ENCODE results near the gene NFIC. TPM values are rescaled to one million over a fixed set of nuclear protein-coding genes. Genes with fewer than 3 reads are reported as not detected.
"Not testable (repeated sequence)": the region's sequence is repeated elsewhere in the genome, so short reads cannot be mapped to it uniquely, and the experiment has no call there.

The NFIC gene
- total RNA-seq, 4 donors from 2014 or later = 55.7 to 84.5 (median 65.5) TPM

DNA sequence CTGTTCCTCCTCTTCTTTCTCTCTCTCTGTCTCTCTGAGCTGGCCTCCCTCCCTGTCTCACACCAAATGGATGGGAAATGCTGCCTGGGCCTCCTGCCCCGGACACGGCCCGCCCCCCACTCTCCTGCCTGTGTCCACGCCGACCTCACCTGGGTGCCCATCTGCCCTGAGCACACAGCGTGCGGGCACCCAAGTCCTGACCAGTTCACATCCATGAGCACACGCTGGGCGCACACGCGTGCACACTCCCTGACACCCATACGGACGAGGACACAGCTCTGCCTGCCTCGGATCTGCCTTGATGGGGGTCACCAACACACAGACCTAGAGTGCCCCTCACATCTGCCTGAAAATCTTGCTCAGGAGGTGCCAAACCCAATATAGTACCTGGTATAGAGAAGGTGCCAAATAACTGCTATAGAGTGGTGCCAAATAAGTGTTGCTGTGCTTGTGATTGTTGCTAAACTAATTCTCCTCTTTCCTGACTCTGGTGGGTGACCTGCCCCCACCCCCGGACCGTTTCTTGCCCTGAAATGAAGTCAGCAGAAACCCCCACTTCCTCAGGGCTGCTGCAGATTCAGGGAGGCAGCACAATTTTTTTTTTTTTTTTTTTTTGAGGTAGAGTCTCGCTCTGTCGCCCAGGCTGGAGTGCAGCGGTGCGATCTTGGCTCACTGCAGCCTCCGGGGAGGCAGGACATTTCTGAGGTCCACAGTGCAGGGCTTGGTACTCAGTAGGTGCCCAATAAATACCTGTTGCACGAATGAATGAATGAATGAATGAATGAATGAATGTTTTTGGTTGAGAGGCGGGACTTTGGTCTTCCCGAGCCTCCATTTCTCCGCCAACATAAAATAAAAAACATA, 4.6 kb downstream of the NFIC start:
- TF ChIP-seq, protein P1, sequence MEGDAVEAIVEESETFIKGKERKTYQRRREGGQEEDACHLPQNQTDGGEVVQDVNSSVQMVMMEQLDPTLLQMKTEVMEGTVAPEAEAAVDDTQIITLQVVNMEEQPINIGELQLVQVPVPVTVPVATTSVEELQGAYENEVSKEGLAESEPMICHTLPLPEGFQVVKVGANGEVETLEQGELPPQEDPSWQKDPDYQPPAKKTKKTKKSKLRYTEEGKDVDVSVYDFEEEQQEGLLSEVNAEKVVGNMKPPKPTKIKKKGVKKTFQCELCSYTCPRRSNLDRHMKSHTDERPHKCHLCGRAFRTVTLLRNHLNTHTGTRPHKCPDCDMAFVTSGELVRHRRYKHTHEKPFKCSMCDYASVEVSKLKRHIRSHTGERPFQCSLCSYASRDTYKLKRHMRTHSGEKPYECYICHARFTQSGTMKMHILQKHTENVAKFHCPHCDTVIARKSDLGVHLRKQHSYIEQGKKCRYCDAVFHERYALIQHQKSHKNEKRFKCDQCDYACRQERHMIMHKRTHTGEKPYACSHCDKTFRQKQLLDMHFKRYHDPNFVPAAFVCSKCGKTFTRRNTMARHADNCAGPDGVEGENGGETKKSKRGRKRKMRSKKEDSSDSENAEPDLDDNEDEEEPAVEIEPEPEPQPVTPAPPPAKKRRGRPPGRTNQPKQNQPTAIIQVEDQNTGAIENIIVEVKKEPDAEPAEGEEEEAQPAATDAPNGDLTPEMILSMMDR (IDR thresholded peaks at IDR 0.05) = no peak
- DNase-seq (ENCODE audit: low spot score) (no peak), ATAC-seq (ENCODE audit: low FRiP score) (no peak)

GRCh38 chr19:3372413-3372812, 6.0 kb downstream of the NFIC start:
- TF ChIP-seq, protein P1 (IDR thresholded peaks at IDR 0.05) = no peak
- ATAC-seq (ENCODE audit: low FRiP score) = no peak
- DNase-seq (ENCODE audit: low spot score) = no peak

GRCh38 chr19:3373971-3374368, 7.6 kb downstream of the NFIC start:
- DNase-seq (ENCODE audit: low spot score) (no peak), ATAC-seq (ENCODE audit: low FRiP score) (no peak)
- TF ChIP-seq, protein P1 (IDR thresholded peaks at IDR 0.05) = no peak

- DNase-seq (ENCODE audit: low spot score) (no peak), ATAC-seq (ENCODE audit: low FRiP score) (no peak)
- TF ChIP-seq, protein P1 (IDR thresholded peaks at IDR 0.05) = no peak
These were observed 8.2 kb downstream of the NFIC start for GRCh38 chr19:3374369-3375112.

- TF ChIP-seq, protein P1 (IDR thresholded peaks at IDR 0.05) = no peak
- DNase-seq (ENCODE audit: low spot score) (no peak), ATAC-seq (ENCODE audit: low FRiP score) (peak; percentile 60)
These were observed 9.1 kb downstream of the NFIC start for GRCh38 chr19:3375221-3376090.

- DNase-seq (ENCODE audit: low spot score); ATAC-seq (ENCODE audit: low FRiP score): not testable (repeated sequence)
These were observed 9.7 kb downstream of the NFIC start for GRCh38 chr19:3376091-3376455.
